ENCODE results near the gene H2BW1. TPM values are rescaled to one million over a fixed set of nuclear protein-coding genes. Genes with fewer than 3 reads are reported as not detected.

Gene H2BW1
- total RNA-seq = not detected in 2 replicates

GRCh38 chrX:104013606-104014005 is at the start of gene H2BW1:
H2BW1 (minus strand) TSS chrX:104013708; CDS start chrX:104013576, 132 bp downstream.

GRCh38 chrX:104039689-104040505 is 26.4 kb upstream of the H2BW1 start, which contains the start of gene H2BW2:
H2BW2 (plus strand) TSS chrX:104039956; CDS start chrX:104039995, 39 bp downstream.

GRCh38 chrX:103962411-103963278 is 50.9 kb downstream of the H2BW1 start, which contains the start of gene TMSB15B:
TMSB15B (plus strand) TSS chrX:103962627.

Other genes with a start within 250 kb of the H2BW1 start
- gene PLP1, start 236.9 kb downstream of the H2BW1 start, total RNA-seq = not detected in 2 replicates
- 0.28 and 0.54 TPM in 2 replicates for gene RAB9B, start 181.5 kb downstream of the H2BW1 start, total RNA-seq
- gene TMSB15B, start 51.1 kb downstream of the H2BW1 start, total RNA-seq = 2.0 and 5.5 TPM in 2 replicates
- gene H2BW2, start 26.2 kb upstream of the H2BW1 start, total RNA-seq = not detected in 2 replicates
- gene TMSB15C, start 62.5 kb upstream of the H2BW1 start, total RNA-seq = 3.6 and 5.3 TPM in 2 replicates
- 1.6 and 1.8 TPM in 2 replicates for gene ZCCHC18, start 98.8 kb upstream of the H2BW1 start, total RNA-seq
- 12.0 and 12.5 TPM in 2 replicates for gene SLC25A53, start 143.3 kb upstream of the H2BW1 start, total RNA-seq
- gene FAM199X, start 152.7 kb upstream of the H2BW1 start, total RNA-seq = 26.5 and 28.7 TPM in 2 replicates
- gene ESX1, start 241.2 kb upstream of the H2BW1 start, total RNA-seq = not detected in 2 replicates

Data from endothelial cell of coronary artery (primary cell).